ENCODE results near the gene DIO1.

The DIO1 gene

GRCh38 chr1:53938136-53938830, 44.3 kb downstream of the DIO1 start:
- TF ChIP-seq CTCF (IDR thresholded peaks at IDR 0.05; ENCODE audit: insufficient read depth, low read depth, low read length, missing control alignments) = no peak
- no peak overlapping the region for H3K4me3 ChIP-seq (ENCODE audit: low read depth, low read length)
- no peak for DNase-seq (ENCODE audit: low read depth)

- H3K4me3 ChIP-seq (ENCODE audit: low read depth, low read length) = no peak overlapping the region
- TF ChIP-seq CTCF (IDR thresholded peaks at IDR 0.05; ENCODE audit: insufficient read depth, low read depth, low read length, missing control alignments) = no peak
- no peak for DNase-seq (ENCODE audit: low read depth)
These were observed 48.4 kb downstream of the DIO1 start for GRCh38 chr1:53942127-53942957.

- H3K4me3 ChIP-seq (ENCODE audit: low read depth, low read length) = no peak overlapping the region
- TF ChIP-seq CTCF (IDR thresholded peaks at IDR 0.05; ENCODE audit: insufficient read depth, low read depth, low read length, missing control alignments) = no peak
- DNase-seq (ENCODE audit: low read depth) = no peak
These were observed 49.1 kb downstream of the DIO1 start for GRCh38 chr1:53943090-53943489.

GRCh38 chr1:53943490-53944043, 49.6 kb downstream of the DIO1 start:
- TF ChIP-seq CTCF (IDR thresholded peaks at IDR 0.05; ENCODE audit: insufficient read depth, low read depth, low read length, missing control alignments) = no peak
- no peak overlapping the region for H3K4me3 ChIP-seq (ENCODE audit: low read depth, low read length)
- DNase-seq (ENCODE audit: low read depth) = no peak

- no peak for DNase-seq (ENCODE audit: low read depth)
- TF ChIP-seq CTCF (IDR thresholded peaks at IDR 0.05; ENCODE audit: insufficient read depth, low read depth, low read length, missing control alignments) = no peak
- H3K4me3 ChIP-seq (ENCODE audit: low read depth, low read length) = peak overlapping the region; percentile 81
These were observed 50.6 kb downstream of the DIO1 start for GRCh38 chr1:53944469-53945182.

- no peak for TF ChIP-seq CTCF (IDR thresholded peaks at IDR 0.05; ENCODE audit: insufficient read depth, low read depth, low read length, missing control alignments)
- no peak for DNase-seq (ENCODE audit: low read depth)
- peak overlapping the region; percentile 81 for H3K4me3 ChIP-seq (ENCODE audit: low read depth, low read length)
These were observed 51.1 kb downstream of the DIO1 start for GRCh38 chr1:53945183-53945432.

All from GM12865 (cell line).